OCI-M2 (cell line): ENCODE results near the gene KCTD2.
"Not testable (repeated sequence)": the region's sequence is repeated elsewhere in the genome, so short reads cannot be mapped to it uniquely, and the experiment has no call there.

Experiments
- DNase-seq: peaks from one replicate; lab custom pipeline; 2025; ENCODE audit not compliant: unreplicated experiment; lab: John Stamatoyannopoulos, UW

The KCTD2 gene, protein sequence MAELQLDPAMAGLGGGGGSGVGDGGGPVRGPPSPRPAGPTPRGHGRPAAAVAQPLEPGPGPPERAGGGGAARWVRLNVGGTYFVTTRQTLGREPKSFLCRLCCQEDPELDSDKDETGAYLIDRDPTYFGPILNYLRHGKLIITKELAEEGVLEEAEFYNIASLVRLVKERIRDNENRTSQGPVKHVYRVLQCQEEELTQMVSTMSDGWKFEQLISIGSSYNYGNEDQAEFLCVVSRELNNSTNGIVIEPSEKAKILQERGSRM

DNA sequence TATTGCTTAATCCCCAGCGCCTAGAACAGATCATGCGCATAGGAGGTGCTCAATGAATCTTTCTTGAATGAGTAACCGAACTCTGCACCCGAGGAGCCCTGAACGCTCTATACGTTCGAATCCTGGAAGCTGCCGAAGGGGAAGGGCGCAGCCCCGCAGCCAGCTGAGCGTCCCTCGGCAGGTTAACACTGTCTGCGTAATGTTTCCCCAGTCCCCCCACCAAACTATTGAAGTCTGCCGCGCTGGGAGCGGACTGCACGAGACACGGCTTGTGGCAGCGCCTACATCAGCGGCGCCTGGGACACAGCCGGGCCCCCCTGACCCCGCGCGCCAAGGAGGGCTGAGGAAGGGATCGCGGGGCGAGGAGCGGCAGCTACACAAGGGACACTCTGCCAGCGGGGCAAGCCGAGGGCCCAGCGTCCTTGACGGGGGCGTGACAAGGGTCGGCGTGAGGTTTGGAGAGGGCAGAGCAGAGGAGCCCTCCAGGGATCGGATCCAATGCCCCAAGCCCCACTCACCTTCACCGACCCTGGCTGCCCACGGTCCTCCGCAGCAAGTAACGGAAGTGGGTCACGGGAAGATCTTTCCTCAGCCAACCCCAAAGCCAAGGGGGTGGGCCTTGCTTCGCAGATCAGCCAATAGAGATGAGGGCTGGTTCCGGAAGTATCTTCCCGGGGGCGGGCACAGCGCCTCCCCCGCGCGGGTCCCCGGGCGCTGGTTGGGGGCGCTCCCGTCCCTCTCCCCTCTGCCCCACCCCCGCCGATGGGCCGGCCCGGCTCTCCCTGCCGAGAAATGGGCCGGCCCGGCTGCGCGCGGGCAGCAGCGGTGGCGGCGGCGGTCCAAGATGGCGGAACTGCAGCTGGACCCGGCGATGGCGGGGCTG lies at the start of gene KCTD2, which contains the start of gene ATP5PD:
Gene KCTD2, plus strand, starts transcription at position 819 of the 883 bp plus-strand sequence. Its CDS starts 26 bp downstream, at position 845.
Gene ATP5PD, minus strand, starts transcription at position 563 of the 883 bp plus-strand sequence. CDS start 4,319 bp downstream, outside the sequence.
- DNase-seq, result peak; percentile 57

DNA sequence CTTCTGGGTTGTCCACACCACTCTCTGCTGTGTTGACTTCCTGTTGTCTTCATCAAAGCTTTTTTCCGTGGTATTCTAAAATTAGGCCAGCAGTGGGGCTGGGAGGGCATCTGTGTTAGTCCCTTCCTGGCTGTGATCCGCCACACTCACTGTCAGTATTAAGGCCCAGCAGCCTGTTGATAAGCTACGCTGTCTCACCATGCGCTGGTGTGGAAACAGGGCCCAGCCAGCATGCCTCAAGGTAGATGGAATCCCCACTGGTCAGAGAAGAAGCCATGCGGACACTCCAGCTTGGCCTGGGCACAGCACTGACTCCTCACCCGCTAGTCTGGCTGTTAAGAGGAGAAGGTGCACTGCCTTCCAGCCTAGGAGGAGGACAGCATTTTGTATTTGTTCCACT lies 48.2 kb upstream of the KCTD2 start:
- no peak for DNase-seq

DNA sequence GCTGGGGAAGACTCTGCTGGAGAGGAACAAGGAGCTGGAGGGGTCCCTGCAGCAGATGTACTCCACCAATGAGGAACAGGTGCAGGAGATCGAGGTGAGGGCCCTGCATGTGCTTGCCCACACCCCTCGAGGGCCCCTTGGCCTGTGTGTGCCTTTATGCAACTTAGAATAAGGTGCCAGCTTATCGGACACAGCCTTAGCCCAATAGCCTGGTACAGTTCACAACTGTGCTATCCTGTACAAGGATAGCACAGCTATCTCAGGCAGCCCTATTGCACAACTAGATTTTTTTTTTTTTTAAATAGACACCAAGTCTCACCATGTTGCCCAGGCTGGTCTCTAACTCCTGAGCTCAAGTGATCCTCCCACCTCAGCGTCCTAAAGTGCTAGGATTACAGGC lies 47.5 kb upstream of the KCTD2 start:
- DNase-seq, result no peak

DNA sequence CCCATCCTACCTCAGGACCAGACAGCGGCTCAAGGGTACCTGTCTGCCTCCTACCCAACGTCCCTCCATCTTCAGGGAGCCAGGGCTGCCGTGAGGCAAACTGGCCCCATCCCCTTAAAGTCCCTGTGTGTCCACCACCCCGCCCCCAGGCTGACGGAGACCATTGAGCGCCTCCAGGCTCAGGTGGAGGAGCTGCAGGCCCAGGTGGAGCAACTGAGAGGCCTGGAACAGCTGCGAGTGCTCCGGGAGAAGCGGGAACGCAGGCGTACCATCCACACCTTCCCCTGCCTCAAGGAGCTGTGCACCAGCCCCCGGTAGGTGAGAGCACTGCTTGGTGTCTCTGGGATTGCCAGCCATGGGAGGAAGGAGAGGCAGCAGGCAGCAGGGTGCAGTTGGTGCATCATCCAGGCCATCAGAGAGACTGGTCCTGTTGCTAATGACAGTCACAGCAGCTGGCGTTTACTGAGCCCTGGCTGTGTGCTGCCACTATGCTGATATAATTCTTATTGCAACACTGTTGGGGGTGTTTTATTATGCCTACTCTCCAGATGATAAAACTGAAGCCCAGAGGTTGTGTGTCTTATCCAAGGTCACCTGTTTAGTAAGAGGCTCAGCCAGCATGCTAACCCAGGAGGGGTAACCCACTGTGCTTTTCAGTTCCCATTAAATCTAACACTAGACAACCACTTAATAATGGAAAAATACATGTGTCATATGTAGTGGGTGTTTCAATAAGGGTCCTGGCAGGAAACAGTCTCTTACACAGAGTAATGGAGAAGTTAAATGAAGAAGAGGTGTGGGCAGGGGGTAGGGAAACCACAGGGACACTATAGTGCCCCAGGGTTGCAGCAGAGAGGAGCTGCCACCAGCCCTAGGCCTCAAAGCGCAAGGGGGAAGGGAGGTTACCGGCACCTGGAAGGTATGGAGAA lies 44.8 kb upstream of the KCTD2 start:
- no peak for DNase-seq

DNA sequence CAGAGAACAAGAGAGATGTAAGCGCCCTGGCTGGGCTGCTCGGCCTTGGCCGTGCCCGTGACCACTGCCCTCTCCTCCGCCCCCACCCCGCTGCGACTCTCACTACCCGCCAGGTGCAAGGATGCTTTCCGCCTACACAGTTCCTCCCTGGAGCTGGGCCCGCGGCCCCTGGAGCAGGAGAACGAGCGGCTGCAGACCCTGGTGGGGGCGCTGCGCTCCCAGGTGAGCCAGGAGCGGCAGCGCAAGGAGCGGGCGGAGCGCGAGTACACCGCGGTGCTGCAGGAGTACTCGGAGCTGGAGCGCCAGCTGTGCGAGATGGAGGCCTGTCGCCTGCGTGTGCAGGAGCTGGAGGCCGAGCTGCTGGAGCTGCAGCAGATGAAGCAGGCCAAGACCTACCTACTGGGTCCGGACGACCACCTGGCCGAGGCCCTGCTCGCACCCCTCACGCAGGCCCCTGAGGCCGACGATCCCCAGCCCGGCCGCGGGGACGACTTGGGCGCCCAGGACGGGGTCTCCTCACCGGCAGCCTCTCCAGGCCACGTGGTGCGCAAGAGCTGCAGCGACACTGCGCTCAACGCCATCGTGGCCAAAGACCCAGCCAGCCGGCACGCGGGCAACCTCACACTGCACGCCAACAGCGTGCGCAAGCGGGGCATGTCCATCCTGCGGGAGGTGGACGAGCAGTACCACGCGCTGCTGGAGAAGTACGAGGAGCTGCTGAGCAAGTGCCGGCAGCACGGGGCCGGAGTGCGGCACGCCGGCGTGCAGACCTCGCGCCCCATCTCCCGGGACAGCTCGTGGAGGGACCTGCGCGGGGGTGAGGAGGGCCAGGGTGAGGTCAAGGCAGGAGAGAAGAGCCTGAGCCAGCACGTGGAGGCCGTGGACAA lies 43.7 kb upstream of the KCTD2 start:
- no peak for DNase-seq

DNA sequence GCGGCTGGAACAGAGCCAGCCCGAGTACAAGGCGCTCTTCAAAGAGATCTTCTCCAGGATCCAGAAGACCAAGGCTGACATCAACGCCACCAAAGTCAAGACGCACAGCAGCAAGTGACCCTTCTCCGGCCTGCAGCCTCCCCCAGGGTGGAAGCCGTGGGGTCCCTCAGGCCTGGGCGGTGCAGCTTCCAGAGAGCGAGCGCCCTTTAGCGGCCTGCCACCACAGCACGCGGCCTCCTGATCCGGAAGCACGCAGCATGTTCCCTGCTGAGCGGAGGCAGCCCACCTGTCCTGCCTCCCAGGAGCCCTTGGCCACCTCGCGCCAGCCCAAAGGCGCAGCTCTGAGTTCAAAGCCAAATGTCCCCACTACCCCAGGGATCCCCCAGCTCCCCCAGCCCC lies 43.1 kb upstream of the KCTD2 start:
- DNase-seq, result no peak

DNA sequence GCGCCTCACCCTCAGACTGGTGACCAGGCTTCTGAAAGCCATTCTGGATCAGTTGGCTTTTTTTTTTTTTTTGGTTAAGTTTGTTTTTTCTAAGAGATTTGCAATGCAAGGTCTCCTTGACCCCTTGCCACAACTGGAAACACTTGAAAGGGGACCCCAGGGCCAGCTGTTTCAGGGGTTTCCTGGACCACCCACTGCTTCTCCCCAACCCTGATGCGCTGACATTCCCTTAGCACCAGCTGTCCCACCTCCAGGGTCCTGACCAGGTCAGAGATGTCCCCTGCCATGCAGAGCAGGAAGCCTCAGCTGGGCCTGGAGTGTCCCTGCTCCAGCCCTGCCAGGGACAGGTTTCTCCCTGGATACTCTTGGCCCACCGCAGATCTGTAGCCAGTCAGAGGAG lies 42.7 kb upstream of the KCTD2 start:
- DNase-seq, result no peak

DNA sequence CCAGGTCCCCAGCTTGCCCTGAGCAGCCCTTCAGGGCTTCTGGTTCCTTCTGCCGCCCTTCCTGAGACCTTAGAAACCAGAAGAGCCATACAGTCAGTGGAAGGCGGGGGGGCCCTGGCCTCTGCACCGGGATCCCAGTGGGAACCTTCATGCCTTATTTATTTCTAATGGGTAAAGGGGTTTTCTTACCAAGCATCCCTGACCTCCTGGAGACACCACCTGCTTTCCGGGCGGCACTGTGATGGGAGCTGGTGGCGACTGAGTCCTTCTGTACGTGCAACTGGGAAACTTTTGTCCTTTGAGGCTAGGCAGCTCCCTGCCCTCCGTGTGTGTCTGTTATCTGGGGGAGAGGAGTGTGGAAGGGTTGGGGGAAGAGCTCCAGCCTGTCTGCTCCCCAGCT lies 41.7 kb upstream of the KCTD2 start:
- no peak for DNase-seq

DNA sequence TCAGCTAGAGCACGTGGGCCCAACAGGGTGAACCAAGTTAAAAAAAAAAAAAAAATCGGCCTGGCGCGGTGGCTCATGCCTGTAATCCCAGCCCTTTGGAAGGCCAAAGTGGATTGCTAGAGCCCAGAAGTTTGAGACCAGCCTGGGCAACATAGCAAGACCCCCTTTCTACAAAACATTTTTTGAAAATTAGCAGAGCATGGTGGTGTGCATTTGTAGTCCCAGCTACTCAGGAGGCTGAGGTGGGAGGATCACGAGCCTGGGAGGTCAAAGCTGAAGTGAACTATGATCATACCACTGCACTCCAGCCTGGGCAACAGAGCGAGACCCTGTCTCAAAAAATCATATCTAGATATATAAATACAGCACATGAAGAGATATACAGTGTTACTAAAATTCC lies 40.9 kb upstream of the KCTD2 start:
- not testable (repeated sequence) for DNase-seq

DNA sequence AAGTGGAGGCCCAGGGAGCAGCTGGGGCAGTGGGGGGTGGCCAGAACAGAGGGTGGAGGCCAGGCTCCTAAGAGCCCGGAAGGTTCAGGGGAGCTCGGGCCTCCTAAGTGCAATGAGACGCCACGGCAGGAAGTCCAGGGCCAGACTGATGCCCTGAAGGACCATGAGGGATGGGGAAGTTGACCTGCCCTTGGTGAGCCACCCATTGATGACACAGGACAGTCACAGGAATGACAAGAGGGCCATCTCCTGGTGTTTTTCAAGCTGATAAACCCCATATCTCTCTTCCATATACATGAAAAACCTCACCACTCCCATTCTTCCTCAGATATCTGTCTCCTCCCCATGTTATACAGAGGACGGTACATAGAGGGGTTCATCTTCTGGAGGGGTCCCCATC lies 40.4 kb upstream of the KCTD2 start:
- DNase-seq, result no peak

DNA sequence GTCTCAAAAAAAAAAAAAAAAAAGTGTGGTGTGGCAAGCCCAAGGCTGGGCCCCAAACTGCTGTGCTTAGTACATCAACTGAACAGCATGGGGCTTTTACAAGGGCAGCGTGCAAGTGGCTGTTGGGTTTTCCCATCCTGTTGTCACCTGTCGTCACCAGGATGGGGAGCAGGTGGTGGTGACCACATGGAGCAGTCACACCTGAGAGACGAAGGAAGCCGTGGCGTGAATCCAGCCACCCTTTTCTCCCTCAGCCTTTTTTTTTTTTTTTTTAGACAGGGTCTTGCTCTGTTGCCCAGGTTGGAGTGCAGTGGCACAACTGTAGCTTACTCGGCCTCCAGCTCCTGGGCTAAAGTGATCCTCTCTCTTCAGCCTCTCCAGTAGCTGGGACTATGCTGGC lies 38.7 kb upstream of the KCTD2 start:
- DNase-seq, result no peak

DNA sequence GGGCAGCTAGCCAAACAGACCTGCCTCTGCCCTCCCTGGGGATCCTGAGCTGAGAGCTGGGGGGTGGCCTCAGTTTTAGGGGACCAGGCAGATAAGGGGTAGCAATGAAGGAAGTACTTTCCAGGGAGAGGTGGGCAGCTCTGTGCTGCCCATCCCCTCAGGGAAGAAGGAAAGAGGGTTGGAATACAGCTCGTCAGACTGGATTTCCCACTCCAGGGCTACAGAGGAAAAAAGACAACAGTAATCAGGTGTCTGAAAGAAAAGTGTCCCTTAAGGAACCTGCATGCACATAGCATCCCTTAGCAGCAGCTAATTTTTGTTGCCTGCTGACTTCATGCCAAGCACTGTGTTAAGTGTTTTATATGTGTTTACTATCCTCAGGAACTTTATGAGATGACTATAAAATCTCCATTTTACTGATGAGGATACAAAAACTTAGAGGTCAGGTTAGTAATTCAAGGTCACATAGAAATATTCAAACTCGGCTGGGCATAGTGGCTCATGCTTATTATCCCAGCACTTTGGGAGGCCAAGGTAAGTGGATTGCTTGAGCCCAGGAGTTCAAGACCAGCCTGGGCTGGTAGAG lies 37.8 kb upstream of the KCTD2 start:
- no peak for DNase-seq

DNA sequence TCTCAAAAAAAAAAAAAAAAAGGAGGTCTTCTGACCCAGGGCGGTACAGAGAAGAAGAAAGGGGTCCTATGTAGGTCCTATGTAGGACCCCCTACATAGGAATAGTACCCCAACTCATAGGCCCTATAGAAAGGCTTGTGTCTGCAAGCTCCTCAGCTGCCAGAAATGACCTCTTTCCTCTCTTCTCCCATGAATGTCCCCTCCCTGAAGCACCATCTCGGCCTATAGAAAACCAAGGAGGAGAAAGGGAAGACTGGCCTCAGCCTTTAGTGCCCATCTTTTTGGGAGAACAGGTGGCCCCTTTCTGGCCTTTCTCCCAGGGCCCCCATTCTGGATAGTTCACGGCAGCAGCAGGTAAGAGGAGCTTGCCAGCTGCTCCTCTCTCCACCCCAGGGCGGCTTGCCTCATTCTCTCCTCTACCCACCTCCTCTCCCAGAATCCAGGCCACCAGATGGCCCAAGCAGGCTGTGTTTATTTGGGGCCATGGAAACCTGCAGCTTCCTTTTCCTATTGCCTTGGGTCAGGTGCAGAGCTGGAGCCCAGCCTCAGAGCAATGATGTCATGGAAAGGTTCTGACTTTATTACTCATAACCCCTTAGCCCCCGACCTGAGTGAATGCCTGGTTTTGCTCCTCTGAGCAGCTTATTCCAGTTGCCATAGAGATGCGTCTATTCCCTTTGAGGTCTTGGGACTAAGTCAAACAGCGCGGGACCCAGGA lies 36.2 kb upstream of the KCTD2 start:
- no peak for DNase-seq

DNA sequence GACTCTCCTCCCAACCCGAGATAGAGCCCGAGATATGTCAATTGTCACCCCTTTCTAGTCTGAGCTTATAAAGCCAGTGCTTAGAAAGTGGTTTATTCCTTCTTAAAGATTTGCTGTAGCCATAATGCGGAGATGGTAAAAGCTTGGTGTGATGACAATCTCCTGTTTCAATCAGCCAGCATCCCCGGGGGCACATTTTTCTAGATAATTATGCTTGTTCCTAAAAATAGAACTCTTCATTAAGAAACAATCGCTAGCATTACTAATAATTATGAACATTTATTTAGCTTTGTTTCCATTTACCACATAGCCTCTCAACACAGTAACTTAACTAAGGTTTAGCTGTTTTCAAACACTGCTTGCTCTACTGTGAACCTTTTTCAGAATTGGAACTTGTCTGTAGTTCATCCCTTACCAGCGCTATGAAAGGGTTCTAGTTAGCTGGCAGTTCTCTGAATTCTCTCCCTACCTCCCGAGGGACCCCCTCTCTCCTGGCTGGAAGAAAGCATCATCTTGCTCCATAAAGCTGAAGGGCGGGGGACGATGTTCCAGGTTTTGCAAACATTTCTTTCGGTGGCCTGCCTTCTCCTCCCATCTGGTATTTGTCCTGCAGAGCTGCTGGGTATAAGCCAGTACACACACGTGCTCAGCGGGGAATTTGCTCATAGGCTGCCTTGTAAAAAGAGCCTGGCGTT lies 35.5 kb upstream of the KCTD2 start:
- DNase-seq, result no peak

DNA sequence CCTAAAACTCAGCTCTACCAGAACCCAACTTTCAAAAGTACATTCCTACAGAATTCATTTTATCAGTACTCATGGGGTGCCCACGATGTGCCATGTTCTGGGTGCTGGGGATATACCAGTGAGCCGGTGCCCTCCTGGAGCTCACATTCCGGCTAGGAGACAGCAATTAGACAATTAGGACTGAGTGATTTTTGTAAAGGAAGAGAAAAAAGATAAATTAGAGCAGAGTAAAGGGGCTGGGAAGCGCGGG lies 35.0 kb upstream of the KCTD2 start:
- no peak for DNase-seq

DNA sequence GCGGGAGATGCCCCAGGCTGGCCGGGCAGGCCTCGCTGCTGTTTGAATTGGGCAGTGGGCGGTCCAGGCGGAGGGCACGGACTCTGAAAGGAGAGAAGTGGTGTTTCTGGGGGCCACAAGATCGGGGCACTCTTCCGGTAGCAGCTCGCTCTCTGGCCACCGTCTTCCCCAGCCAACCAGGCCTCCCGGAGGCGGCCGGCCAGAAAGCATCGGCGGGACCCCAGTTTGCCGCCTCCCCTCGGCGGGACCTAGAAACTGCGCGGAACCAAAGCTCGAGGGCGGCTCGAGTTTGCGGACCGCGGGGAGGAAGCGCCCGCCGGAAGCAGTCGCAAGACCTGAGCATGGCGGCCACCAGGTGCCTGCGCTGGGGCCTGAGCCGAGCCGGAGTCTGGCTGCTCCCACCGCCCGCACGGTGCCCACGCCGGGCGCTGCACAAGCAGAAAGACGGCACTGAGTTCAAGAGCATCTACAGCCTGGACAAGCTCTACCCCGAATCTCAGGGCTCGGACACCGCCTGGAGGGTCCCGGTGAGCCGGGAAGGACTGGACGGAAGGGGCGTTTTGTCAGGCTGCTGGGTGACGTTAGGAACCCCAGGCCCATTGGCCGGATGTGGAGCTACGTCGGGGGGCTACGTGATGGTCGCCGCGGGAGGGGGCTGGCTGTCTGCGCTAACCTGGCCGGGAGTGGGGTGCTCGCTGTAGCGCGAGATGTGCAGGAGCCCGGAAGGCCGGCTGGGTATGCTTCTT lies 34.5 kb upstream of the KCTD2 start, which contains the start of gene MRPL58:
Gene MRPL58, plus strand, starts transcription at position 325 of the 746 bp plus-strand sequence. Its CDS starts 17 bp downstream, at position 342.
- no peak for DNase-seq

DNA sequence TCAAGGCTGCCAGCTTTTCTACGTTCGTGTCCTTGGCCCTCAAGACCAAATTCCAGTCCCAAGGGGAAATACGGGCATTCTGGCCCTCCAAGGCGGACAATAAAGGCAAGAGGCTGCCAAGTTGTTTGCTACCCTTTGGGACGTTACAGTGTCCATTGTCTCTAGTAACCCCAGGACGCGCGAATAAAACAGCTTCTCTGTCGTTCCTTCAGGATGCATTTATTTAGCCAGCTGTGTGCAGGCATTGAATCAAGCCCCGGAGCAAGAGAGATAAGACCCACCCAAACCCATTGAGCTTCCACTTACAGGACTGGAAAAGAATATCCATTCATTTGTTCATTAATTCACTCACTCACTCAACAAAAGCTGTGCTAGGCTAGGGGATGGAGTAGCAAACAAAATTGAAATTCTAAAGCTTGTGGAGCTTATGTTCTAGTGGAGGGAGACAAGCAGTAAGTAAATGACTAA lies 33.9 kb upstream of the KCTD2 start:
- no peak for DNase-seq

DNA sequence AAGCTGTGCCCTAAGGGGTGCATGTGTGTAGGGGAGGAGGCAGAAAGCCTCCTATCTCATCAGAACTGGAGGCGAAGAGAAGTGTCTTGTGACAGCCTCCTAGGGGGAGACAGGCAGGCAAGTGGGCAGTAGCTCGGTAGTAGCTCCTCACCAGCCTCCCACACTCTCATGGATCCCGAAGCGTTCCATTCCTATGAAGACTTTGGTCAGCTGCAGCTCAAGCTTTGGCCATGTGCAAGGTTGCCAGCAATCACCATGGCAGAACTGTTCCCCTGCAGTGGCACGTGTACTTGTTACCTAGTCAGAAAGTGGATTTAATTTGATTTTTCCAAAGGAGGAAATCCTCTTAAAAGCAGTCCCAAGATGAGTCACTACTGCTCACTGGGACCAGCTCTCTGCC lies 27.9 kb upstream of the KCTD2 start:
- DNase-seq, result no peak
